Measurements from ENCODE around the gene C14orf119.

Gene C14orf119

DNA sequence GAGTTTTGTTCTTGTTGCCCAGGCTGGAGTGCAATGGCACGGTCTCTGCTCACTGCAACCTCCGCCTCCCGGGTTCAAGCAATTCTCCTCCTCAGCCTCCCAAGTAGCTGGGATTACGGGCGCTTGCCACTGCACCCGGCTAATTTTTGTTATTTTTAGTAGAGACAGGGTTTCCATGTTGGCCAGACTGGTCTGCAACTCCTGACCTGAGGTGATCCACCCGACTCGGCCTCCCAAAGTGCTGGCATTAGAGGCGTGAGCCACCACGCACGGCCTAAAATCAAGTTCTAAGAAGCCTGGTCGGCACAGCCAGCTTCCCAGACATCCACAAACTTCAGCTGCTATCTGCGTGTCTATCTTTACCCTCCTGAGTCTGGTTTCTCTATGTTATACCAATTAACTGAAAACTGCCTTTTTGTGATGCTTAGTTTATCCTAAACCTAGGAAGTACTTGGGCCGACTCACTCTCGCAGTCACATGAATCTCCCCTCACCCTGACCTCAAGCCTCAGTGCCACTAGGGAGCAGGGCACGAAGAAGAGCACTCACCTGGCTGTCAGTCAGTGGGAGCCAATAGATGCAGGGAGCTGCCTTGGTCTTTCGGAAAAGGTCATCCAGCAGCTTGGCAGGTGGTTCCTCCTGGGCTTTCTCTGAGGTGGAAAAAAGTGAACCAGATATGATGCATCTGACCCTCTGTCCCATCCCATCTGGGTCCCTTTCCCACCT, 34.6 kb upstream of the C14orf119 start:
- in situ Hi-C loops (cut with HindIII; ENCODE audit: low sequenced_read_pairs) = no loop called here

DNA sequence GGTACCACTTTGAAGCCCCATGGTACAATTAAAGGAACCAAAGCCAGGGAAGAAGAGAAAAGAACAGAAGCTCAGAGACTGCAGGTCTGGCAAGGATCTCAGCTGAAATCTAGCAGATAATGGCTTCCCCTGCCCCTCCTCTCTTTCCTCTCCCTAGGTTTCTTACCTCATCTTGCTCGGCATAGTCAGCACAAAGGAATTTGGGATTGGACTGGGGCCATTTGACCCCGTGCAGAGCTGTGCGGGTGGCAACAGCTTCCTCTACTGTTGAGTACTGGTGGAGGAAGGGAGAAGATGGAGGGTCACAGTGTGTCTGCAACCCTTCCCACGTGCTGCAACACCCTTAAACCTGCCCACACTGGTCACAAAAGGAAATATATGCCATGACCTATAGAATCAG, 33.3 kb upstream of the C14orf119 start:
- in situ Hi-C loops (cut with HindIII; ENCODE audit: low sequenced_read_pairs) = no loop called here

GRCh38 chr14:23063601-23064000, 31.7 kb upstream of the C14orf119 start:
- in situ Hi-C loops (cut with HindIII; ENCODE audit: low sequenced_read_pairs) = no loop called here

- in situ Hi-C loops (cut with HindIII; ENCODE audit: low sequenced_read_pairs) = no loop called here
Measured at GRCh38 chr14:23066368-23066767, 28.9 kb upstream of the C14orf119 start.

- in situ Hi-C loops (cut with HindIII; ENCODE audit: low sequenced_read_pairs) = no loop called here
Measured at GRCh38 chr14:23066855-23067744, 28.2 kb upstream of the C14orf119 start.

DNA sequence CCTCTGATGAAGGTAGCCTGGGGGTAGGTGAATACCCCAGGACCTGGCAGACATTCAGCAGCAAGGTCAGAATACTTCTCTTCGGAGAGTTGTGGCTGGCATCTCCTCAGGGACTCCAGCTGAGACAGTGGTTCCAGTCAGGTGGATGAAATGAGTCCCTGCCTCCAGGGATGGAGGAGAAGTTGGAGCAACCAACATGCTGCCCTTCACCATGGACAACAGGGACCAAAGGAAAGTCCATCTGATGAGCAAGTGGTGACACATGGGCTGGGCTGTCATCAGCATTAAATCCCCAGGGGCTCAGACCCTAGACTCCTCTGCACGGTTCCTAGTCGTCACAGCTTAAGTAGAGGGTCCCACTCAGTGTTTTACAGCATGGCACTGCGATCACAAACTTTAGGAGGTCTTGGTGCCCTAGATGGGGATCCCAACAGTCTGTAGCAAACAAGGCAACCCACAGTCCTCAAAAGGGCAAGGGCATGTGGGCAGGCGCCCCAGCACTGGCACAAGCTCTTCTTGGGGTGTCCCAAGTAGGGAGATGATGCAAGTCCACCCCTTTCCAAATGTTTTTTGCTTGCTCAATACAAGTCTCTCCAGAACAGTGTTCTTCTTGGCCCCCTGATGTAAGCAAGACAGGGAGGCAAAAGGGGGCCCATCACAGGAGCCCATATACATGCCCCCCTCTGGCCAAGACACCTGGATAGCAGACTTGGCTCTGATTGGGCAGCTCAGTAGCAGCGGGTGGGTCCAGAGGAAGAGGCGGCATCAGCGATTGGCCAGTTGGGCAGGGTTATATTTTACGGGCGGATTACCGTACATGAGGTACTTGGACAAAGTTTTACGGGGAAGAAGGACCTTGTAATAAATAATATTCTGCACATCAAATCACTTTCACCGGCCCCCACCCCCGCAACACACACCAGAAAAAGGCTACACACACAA, 27.2 kb upstream of the C14orf119 start:
- in situ Hi-C loops (cut with HindIII; ENCODE audit: low sequenced_read_pairs) = no loop called here

DNA sequence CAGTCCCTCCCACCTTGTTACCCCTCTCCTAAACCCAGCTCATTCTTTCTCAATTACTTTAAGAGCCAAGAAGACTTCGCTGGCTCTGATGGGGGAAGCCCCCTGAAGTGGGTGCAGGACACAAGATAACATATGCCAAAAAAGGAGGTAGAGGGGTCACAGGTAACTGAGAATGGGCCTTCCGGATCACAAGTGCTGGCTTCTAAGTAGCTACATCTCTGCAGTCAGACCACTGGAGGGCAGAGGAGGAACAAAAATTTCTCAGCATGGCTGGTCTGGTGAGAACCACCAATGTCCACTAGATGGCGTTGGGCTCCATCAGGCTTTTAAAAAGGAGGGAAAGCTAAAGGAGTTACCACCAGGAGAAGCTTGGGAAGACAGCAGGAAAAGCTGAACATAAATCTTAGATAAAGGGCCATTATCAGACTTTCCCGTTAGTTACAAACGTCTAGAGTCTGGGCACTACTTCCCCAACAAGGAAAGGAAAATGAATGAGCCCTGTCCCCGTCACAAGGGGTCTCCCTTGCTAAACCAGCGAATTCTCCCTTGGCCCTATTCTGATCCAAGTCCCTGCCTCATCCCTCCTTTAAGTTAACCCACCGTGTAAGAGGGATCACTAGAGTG, 26.4 kb upstream of the C14orf119 start:
- in situ Hi-C loops (cut with HindIII; ENCODE audit: low sequenced_read_pairs) = no loop called here

- in situ Hi-C loops (cut with HindIII; ENCODE audit: low sequenced_read_pairs) = no loop called here
Measured at GRCh38 chr14:23069413-23069806, 25.9 kb upstream of the C14orf119 start.

GRCh38 chr14:23070262-23071129, 24.8 kb upstream of the C14orf119 start:
- in situ Hi-C loops (cut with HindIII; ENCODE audit: low sequenced_read_pairs) = no loop called here

GRCh38 chr14:23071244-23071920, 23.9 kb upstream of the C14orf119 start:
- in situ Hi-C loops (cut with HindIII; ENCODE audit: low sequenced_read_pairs) = no loop called here

GRCh38 chr14:23071921-23072539, 23.3 kb upstream of the C14orf119 start:
- in situ Hi-C loops (cut with HindIII; ENCODE audit: low sequenced_read_pairs) = no loop called here

GRCh38 chr14:23074906-23075305, 20.4 kb upstream of the C14orf119 start:
- in situ Hi-C loops (cut with HindIII; ENCODE audit: low sequenced_read_pairs) = no loop called here

GRCh38 chr14:23076785-23077408, 18.4 kb upstream of the C14orf119 start:
- in situ Hi-C loops (cut with HindIII; ENCODE audit: low sequenced_read_pairs) = no loop called here

- in situ Hi-C loops (cut with HindIII; ENCODE audit: low sequenced_read_pairs) = no loop called here
Measured at GRCh38 chr14:23077962-23078361, 17.3 kb upstream of the C14orf119 start.

GRCh38 chr14:23078692-23079116, 16.6 kb upstream of the C14orf119 start:
- in situ Hi-C loops (cut with HindIII; ENCODE audit: low sequenced_read_pairs) = no loop called here

- in situ Hi-C loops (cut with HindIII; ENCODE audit: low sequenced_read_pairs) = no loop called here
Measured at GRCh38 chr14:23079716-23080115, 15.6 kb upstream of the C14orf119 start.

DNA sequence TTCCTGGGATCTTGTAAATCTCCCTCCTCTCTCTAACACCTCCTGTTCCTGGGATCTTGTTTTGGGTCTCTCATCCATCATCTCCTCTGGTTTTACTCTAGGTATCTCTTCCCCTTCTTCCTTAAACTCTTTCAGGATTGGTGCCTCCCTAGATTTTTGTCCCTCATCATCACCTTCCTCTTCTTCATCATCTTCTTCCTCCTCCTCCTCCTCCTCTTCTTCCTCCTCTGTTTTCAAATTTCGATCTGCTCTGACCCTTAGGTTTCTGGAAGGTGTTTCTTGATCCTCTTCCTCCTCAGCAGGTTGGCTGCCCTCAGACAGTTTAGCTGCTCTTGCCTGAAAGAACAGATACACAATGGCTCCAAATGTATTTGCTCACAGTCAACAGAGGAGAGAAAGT, 14.8 kb upstream of the C14orf119 start:
- in situ Hi-C loops (cut with HindIII; ENCODE audit: low sequenced_read_pairs) = no loop called here

DNA sequence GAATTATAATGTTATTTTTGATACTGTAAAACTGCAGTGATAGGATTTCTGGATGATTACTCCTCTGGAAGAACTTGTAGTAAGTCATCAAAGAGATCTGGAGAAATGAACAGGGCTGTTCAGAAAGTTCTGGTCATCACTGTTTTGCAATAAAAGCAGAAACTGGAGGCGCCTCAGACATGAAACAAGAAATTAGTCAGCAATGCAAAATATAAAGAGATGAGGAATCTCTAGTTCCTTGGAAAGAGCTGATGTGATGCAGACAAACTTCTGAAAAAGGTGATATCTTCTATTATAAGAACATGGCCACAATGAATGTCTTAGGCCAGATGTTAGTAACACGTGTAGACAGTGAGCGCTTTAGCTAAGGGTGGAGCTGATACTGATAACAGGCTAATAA, 9.8 kb upstream of the C14orf119 start:
- in situ Hi-C loops (cut with HindIII; ENCODE audit: low sequenced_read_pairs) = no loop called here
